Muscle of leg (tissue), 11 donors: ENCODE measurements around the gene GRAMD2B. TPM values are rescaled to one million over a fixed set of nuclear protein-coding genes. Genes with fewer than 3 reads are reported as not detected.

Source experiments
- DNase-seq: peaks from one replicate; pipeline ENCODE4 v3.0.0; 2013
- H3K27ac ChIP-seq: one replicate; pipeline ENCODE4 v1.5.1; 2013; ENCODE audit warnings: mild to moderate bottlenecking, low read length, control low read depth
- H3K27me3 ChIP-seq: one replicate; pipeline ENCODE4 v1.6.1; 2013; ENCODE audit warnings: low read length; ENCODE audit not compliant: control insufficient read depth, insufficient read depth
- H3K36me3 ChIP-seq: one replicate; pipeline ENCODE4 v1.6.1; 2013; ENCODE audit warnings: low read length; ENCODE audit not compliant: control insufficient read depth, insufficient read depth
- H3K4me1 ChIP-seq: one replicate; pipeline ENCODE4 v1.6.1; 2013; ENCODE audit warnings: low read length; ENCODE audit not compliant: control insufficient read depth, insufficient read depth
- H3K4me3 ChIP-seq: one replicate; pipeline ENCODE4 v1.5.1; 2013; ENCODE audit warnings: low read length, control low read depth
- H3K9me3 ChIP-seq: replicated peaks from 2 replicates; pipeline ENCODE4 v1.6.1; 2013; ENCODE audit warnings: low read depth, low read length; ENCODE audit not compliant: control insufficient read depth
- WGBS: methylation state at CpG from one replicate; pipeline ENCODE4 v1.1.5; 2013; ENCODE audit warnings: missing lambda C conversion rate; ENCODE audit not compliant: insufficient coverage; 5-methylcytosine and 5-hydroxymethylcytosine counted together
- polyA plus RNA-seq, 8 donors: library from polyadenylated mRNA; unstranded; fragments of 120-200 nt; gene quantifications; one replicate each; pipeline versions ENCODE4 v1.2.1 to v1.2.3, GENCODE V29; 2013; ENCODE audit warnings: inconsistent platforms in 1 of 8, low replicate concordance in 1 of 8; ENCODE audit not compliant: insufficient read length in 8 of 8, insufficient read depth in 1 of 8
- total RNA-seq: library from RNA; stranded (reverse); fragments of 120-200 nt; gene quantifications from one replicate; pipeline ENCODE4 v1.2.4, GENCODE V29; 2013

GRAMD2B gene
- total and polyA plus RNA-seq, 9 donors: 6.5 to 13.9 (median 9.2) TPM

- H3K27me3 ChIP-seq: no peaks in the 10 kb centered on the region
- no peak overlapping the region for H3K27ac ChIP-seq
- H3K4me1 ChIP-seq: peaks cover 6% of the 10 kb centered on the region
- no peak overlapping the region for H3K4me3 ChIP-seq
- H3K9me3 ChIP-seq: no peaks in the 10 kb centered on the region
- DNase-seq: no peak
- no peaks in the 10 kb centered on the region for H3K36me3 ChIP-seq
These were observed 103.3 kb downstream of the GRAMD2B start for GRCh38 chr5:126526493-126526892.

- no peak for DNase-seq
- Histone ChIP-seq H3K36me3 (no peaks in the 10 kb centered on the region), H3K4me3 (no peak overlapping the region), H3K27me3 (no peaks in the 10 kb centered on the region), H3K4me1 (peaks cover 13% of the 10 kb centered on the region), H3K27ac (no peak overlapping the region), H3K9me3 (no peaks in the 10 kb centered on the region)
- no CpG with 5 or more reads among the region's 1 CpG for WGBS
These were observed 103.9 kb downstream of the GRAMD2B start for GRCh38 chr5:126527158-126527557.

DNA sequence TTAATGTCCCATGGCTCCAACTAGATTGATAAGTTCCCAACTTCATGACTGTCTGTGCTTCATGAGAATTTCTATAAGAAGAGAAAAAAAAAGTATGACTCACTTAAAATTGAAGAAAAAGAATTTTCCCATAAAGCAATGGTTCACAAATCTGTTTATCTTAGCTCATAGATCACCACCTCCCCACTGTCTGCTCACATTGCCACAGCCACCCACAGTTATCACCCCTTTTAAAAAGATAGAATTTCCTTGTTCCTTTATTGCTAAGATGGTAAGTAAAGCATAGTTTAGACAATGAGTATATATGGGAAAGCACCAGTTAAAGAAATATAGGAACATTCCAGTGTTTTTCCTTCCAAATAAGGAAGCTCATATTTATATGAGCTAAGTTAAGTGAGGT lies 104.7 kb downstream of the GRAMD2B start:
- DNase-seq: no peak
- Histone ChIP-seq H3K4me1 (peaks cover 14% of the 10 kb centered on the region), H3K27ac (no peak overlapping the region), H3K27me3 (no peaks in the 10 kb centered on the region), H3K9me3 (no peaks in the 10 kb centered on the region), H3K4me3 (no peak overlapping the region), H3K36me3 (no peaks in the 10 kb centered on the region)

- peak overlapping the region; percentile 20 for H3K27ac ChIP-seq
- DNase-seq: peak; percentile 82
- 11% methylated on average over 1 of the region's 4 CpGs for WGBS
These were observed 108.4 kb downstream of the GRAMD2B start for GRCh38 chr5:126531543-126532120.

DNA sequence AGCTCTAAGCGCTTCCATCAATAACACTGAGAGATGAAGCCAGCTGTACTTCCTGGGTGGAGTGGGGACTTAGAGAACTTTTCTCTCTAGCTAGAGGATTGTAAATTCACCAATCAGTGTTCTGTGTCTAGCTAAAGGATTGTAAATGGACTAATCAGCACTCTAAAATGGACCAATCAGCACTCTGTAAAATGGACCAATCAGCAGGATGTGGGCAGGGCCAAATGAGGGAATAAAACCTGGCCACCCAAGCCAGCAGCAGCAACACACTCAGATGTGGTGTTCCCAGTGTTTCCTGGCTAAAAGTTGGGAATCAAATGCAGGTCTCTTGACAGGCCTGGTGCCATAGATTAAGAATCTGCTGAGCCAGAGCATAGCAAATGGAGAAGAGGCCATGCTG lies 111.3 kb downstream of the GRAMD2B start:
- Histone ChIP-seq H3K27me3 (no peaks in the 10 kb centered on the region), H3K9me3 (no peaks in the 10 kb centered on the region), H3K4me1 (peaks cover 11% of the 10 kb centered on the region), H3K36me3 (no peaks in the 10 kb centered on the region), H3K27ac (no peak overlapping the region), H3K4me3 (no peak overlapping the region)
- DNase-seq: no peak
- WGBS: no CpG with 5 or more reads among the region's 1 CpG

More at GRCh38 chr5:126531543-126532120, 108.4 kb downstream of the GRAMD2B start:
- H3K27me3 ChIP-seq: no peaks in the 10 kb centered on the region
- no peaks in the 10 kb centered on the region for H3K36me3 ChIP-seq
- H3K4me1 ChIP-seq: peaks cover 8% of the 10 kb centered on the region
- H3K4me3 ChIP-seq: no peak overlapping the region
- no peaks in the 10 kb centered on the region for H3K9me3 ChIP-seq

DNA sequence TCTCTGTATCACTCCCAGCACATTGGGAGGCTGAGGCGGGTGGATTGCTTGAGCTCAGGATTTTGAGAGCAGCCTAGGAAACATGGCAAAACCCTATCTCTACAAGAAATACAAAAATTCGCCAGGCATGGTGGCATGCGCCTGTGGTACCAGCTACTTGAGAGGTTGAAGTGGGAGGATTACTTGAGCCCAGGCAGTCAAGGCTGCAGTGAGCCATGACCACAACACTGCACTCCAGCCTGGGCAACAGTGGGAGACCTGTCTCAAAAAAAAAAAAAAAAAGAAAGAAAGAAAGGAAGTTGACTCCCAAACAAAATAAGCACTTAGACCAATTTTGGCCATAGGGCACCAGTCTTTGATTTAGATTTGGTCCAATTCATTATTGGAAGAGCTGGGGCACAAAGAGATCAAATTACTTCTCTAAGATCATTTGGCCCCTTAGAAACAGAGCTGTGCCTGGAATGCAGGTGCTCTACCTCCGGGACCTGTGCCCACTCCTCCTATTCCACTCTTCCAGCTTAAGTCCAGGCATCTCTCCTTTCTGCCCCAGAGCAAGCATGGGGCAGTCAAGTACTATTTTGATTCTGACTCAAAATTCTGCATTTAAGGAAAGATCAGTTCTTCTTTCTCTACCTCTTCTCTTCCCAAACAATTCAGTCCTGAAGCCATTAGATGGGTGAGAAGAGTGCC lies 112.8 kb downstream of the GRAMD2B start:
- Histone ChIP-seq H3K9me3 (no peaks in the 10 kb centered on the region), H3K36me3 (no peaks in the 10 kb centered on the region), H3K27ac (no peak overlapping the region), H3K4me3 (no peak overlapping the region), H3K27me3 (no peaks in the 10 kb centered on the region), H3K4me1 (peaks cover 11% of the 10 kb centered on the region)
- 100% methylated on average over 1 of the region's 4 CpGs for WGBS
- no peak for DNase-seq

DNA sequence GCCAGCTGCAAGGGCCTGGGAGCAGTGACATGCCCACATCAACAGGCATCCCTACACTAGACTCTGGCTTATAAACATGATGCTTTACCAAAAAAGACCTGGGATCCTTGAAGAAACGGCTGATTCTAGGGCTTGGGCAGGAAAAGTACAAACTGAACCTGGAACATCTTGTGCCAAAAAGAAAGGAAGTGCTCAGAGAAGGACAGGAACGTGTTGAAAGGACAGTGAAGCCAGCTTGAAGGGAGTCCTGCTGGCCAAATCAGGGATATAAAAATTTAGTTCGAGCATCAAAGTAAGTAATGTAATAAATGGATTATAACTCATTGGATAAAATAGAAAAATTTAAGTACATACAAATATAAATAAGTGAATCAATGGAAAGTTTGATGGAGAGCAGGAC lies 113.7 kb downstream of the GRAMD2B start:
- no peaks in the 10 kb centered on the region for H3K9me3 ChIP-seq
- no peak for DNase-seq
- H3K27ac ChIP-seq: no peak overlapping the region
- 37% methylated on average over 2 of the region's 3 CpGs for WGBS
- H3K36me3 ChIP-seq: no peaks in the 10 kb centered on the region
- H3K4me1 ChIP-seq: peaks cover 7% of the 10 kb centered on the region
- H3K27me3 ChIP-seq: no peaks in the 10 kb centered on the region
- no peak overlapping the region for H3K4me3 ChIP-seq

GRCh38 chr5:126538579-126538978 lies 115.4 kb downstream of the GRAMD2B start:
- WGBS: no CpG with 5 or more reads among the region's 1 CpG
- no peaks in the 10 kb centered on the region for H3K9me3 ChIP-seq
- no peak for DNase-seq
- H3K36me3 ChIP-seq: peaks cover 2% of the 10 kb centered on the region
- peaks cover 3% of the 10 kb centered on the region for H3K4me1 ChIP-seq
- H3K27ac ChIP-seq: peak overlapping the region; percentile 77
- no peaks in the 10 kb centered on the region for H3K27me3 ChIP-seq
- no peak overlapping the region for H3K4me3 ChIP-seq

GRCh38 chr5:126540631-126541030 lies 117.4 kb downstream of the GRAMD2B start:
- H3K36me3 ChIP-seq: peaks cover 6% of the 10 kb centered on the region
- 60% methylated on average over 2 of the region's 5 CpGs for WGBS
- peaks cover 3% of the 10 kb centered on the region for H3K4me1 ChIP-seq
- no peaks in the 10 kb centered on the region for H3K27me3 ChIP-seq
- H3K4me3 ChIP-seq: no peak overlapping the region
- peak; percentile 27 for DNase-seq
- no peaks in the 10 kb centered on the region for H3K9me3 ChIP-seq
- H3K27ac ChIP-seq: no peak overlapping the region

- Histone ChIP-seq H3K36me3 (peaks cover 19% of the 10 kb centered on the region), H3K4me3 (no peak overlapping the region), H3K4me1 (peaks cover 3% of the 10 kb centered on the region), H3K9me3 (no peaks in the 10 kb centered on the region), H3K27ac (no peak overlapping the region), H3K27me3 (no peaks in the 10 kb centered on the region)
- no CpG with 5 or more reads among the region's 2 CpGs for WGBS
- DNase-seq: no peak
These were observed 119.2 kb downstream of the GRAMD2B start for GRCh38 chr5:126542441-126542840.
